ENCODE results near the gene CREBRF. TPM values are rescaled to one million over a fixed set of nuclear protein-coding genes. Genes with fewer than 3 reads are reported as not detected.

The CREBRF gene
- total and polyA plus RNA-seq, 4 donors, result 2.0 to 12.0 (median 7.7) TPM

DNA sequence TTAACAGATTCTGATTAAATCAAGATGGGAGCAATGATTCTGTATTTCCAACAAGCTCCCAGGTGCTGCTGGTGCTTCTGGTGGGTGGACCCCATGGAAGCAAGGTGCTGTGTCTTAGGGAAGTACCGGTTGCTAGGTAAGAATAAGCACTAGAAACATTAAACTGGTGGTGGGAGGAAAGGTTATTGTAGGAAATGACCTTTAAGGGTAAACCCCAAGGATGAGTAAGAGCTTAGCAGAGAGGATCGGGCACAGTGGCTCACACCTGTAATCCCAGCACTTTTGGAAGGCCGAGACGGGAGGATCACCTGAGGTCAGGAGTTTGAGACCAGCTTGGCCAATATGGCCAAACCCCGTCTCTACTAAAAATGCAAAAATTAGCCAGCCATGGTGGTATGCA lies 16.2 kb upstream of the CREBRF start:
- 95% methylated on average over 5 of the region's 5 CpGs for WGBS
- DNase-seq (ENCODE audit: low spot score), result no peak
- no peak overlapping the region for H3K4me3 ChIP-seq (ENCODE audit: low read depth in 1 of 3, low read length in 3 of 3)
- H3K9me3 ChIP-seq (ENCODE audit: control insufficient read depth in 4 of 4, low read length in 3 of 4), result peaks cover 0 to 2% (median 0%) of the 10 kb centered on the region in 4 donors
- H3K27me3 ChIP-seq (ENCODE audit: control insufficient read depth in 4 of 4, insufficient read depth in 4 of 4, low read length in 3 of 4), result no peaks in the 10 kb centered on the region
- TF ChIP-seq EGR1 (IDR thresholded peaks at IDR 0.05; ENCODE audit: low read depth in 2 of 2) (no peak), JUND (IDR thresholded peaks at IDR 0.05) (no peak), GABPA (IDR thresholded peaks at IDR 0.05 in 1 of 2, conservative IDR thresholded peaks at IDR 0.05 in 1 of 2) (no peak), FOXA2 (IDR thresholded peaks at IDR 0.05) (no peak), RXRA (IDR thresholded peaks at IDR 0.05) (no peak), NR2F2 (IDR thresholded peaks at IDR 0.05) (no peak), FOXA1 (IDR thresholded peaks at IDR 0.05) (no peak), TAF1 (conservative IDR thresholded peaks at IDR 0.05) (no peak), HNF4G (IDR thresholded peaks at IDR 0.05) (no peak)
- TF ChIP-seq, protein P1, sequence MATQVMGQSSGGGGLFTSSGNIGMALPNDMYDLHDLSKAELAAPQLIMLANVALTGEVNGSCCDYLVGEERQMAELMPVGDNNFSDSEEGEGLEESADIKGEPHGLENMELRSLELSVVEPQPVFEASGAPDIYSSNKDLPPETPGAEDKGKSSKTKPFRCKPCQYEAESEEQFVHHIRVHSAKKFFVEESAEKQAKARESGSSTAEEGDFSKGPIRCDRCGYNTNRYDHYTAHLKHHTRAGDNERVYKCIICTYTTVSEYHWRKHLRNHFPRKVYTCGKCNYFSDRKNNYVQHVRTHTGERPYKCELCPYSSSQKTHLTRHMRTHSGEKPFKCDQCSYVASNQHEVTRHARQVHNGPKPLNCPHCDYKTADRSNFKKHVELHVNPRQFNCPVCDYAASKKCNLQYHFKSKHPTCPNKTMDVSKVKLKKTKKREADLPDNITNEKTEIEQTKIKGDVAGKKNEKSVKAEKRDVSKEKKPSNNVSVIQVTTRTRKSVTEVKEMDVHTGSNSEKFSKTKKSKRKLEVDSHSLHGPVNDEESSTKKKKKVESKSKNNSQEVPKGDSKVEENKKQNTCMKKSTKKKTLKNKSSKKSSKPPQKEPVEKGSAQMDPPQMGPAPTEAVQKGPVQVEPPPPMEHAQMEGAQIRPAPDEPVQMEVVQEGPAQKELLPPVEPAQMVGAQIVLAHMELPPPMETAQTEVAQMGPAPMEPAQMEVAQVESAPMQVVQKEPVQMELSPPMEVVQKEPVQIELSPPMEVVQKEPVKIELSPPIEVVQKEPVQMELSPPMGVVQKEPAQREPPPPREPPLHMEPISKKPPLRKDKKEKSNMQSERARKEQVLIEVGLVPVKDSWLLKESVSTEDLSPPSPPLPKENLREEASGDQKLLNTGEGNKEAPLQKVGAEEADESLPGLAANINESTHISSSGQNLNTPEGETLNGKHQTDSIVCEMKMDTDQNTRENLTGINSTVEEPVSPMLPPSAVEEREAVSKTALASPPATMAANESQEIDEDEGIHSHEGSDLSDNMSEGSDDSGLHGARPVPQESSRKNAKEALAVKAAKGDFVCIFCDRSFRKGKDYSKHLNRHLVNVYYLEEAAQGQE (IDR thresholded peaks at IDR 0.05), result no peak
- TF ChIP-seq, protein P2, sequence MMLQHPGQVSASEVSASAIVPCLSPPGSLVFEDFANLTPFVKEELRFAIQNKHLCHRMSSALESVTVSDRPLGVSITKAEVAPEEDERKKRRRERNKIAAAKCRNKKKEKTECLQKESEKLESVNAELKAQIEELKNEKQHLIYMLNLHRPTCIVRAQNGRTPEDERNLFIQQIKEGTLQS (IDR thresholded peaks at IDR 0.05), result no peak
- TF ChIP-seq, protein P3, sequence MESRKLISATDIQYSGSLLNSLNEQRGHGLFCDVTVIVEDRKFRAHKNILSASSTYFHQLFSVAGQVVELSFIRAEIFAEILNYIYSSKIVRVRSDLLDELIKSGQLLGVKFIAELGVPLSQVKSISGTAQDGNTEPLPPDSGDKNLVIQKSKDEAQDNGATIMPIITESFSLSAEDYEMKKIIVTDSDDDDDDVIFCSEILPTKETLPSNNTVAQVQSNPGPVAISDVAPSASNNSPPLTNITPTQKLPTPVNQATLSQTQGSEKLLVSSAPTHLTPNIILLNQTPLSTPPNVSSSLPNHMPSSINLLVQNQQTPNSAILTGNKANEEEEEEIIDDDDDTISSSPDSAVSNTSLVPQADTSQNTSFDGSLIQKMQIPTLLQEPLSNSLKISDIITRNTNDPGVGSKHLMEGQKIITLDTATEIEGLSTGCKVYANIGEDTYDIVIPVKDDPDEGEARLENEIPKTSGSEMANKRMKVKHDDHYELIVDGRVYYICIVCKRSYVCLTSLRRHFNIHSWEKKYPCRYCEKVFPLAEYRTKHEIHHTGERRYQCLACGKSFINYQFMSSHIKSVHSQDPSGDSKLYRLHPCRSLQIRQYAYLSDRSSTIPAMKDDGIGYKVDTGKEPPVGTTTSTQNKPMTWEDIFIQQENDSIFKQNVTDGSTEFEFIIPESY (IDR thresholded peaks at IDR 0.05), result no peak
- TF ChIP-seq, protein P4, sequence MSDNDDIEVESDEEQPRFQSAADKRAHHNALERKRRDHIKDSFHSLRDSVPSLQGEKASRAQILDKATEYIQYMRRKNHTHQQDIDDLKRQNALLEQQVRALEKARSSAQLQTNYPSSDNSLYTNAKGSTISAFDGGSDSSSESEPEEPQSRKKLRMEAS (IDR thresholded peaks at IDR 0.05), result no peak
- TF ChIP-seq, protein P5, sequence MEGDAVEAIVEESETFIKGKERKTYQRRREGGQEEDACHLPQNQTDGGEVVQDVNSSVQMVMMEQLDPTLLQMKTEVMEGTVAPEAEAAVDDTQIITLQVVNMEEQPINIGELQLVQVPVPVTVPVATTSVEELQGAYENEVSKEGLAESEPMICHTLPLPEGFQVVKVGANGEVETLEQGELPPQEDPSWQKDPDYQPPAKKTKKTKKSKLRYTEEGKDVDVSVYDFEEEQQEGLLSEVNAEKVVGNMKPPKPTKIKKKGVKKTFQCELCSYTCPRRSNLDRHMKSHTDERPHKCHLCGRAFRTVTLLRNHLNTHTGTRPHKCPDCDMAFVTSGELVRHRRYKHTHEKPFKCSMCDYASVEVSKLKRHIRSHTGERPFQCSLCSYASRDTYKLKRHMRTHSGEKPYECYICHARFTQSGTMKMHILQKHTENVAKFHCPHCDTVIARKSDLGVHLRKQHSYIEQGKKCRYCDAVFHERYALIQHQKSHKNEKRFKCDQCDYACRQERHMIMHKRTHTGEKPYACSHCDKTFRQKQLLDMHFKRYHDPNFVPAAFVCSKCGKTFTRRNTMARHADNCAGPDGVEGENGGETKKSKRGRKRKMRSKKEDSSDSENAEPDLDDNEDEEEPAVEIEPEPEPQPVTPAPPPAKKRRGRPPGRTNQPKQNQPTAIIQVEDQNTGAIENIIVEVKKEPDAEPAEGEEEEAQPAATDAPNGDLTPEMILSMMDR (IDR thresholded peaks at IDR 0.05; ENCODE audit: low read depth, low read length, missing input control), result no peak
- H3K36me3 ChIP-seq (ENCODE audit: control insufficient read depth in 4 of 4, insufficient read depth in 3 of 4, low read depth in 1 of 4, low read length in 3 of 4), result peaks cover 0 to 2% (median 0%) of the 10 kb centered on the region in 4 donors
- H3K4me1 ChIP-seq (ENCODE audit: control insufficient read depth in 4 of 4, insufficient read depth in 4 of 4, low read length in 3 of 4), result no peaks in the 10 kb centered on the region
- H3K9ac ChIP-seq (ENCODE audit: low read depth in 1 of 2, low read length in 2 of 2), result no peak overlapping the region
- no peak overlapping the region for H3K27ac ChIP-seq (ENCODE audit: low read depth in 1 of 2, low read length in 2 of 2)
